Cardiac muscle cell (in vitro differentiated cells and primary cell): Measurements from ENCODE around the gene XYLT1. TPM values are rescaled to one million over a fixed set of nuclear protein-coding genes. Genes with fewer than 3 reads are reported as not detected.

ENCODE experiments used
- DNase-seq, 2 donors: peaks; one replicate each; pipeline versions ENCODE4 v3.0.0 to v3.0.0-alpha.2; 2010 to 2017; ENCODE audit warnings: low read depth in 1 of 2, low spot score in 1 of 2
- H3K27ac ChIP-seq: fragments of 200-600 bp; sonication (generic); 2 replicates; pipeline ENCODE4 v1.5.1; 2016
- H3K27me3 ChIP-seq: fragments of 200-600 bp; sonication (generic); 2 replicates; pipeline ENCODE4 v1.6.0; 2016; ENCODE audit warnings: control low read depth
- H3K36me3 ChIP-seq: fragments of 200-600 bp; sonication (generic); 2 replicates; pipeline ENCODE4 v1.5.1; 2016; ENCODE audit warnings: control low read depth
- H3K4me1 ChIP-seq: fragments of 200-600 bp; sonication (generic); 2 replicates; pipeline ENCODE4 v1.8.1; 2017; ENCODE audit warnings: low read depth, mild to moderate bottlenecking, mixed run types
- H3K4me3 ChIP-seq: fragments of 200-600 bp; sonication (generic); 2 replicates; pipeline ENCODE4 v1.5.1; 2016; ENCODE audit warnings: mild to moderate bottlenecking
- H3K9me3 ChIP-seq: fragments of 200-600 bp; sonication (generic); 2 replicates; pipeline ENCODE4 v1.5.1; 2017; ENCODE audit warnings: low read depth, mild to moderate bottlenecking, control low read depth
- CTCF ChIP-seq: IDR thresholded peaks from 2 replicates; pipeline ENCODE4 v1.5.1; 2012; ENCODE audit warnings: low read depth, mild to moderate bottlenecking, low read length
- polyA plus RNA-seq: library from polyadenylated mRNA; unstranded; fragments of >200 nt; fragmentation: Nextera tagmentation; extraction: Ambion mirVana; gene quantifications from 2 replicates; pipeline ENCODE4 v1.2.1, GENCODE V29; 2016
- total RNA-seq: library from RNA; depleted of rRNA; stranded (reverse); fragments of >200 nt; gene quantifications from 2 replicates; pipeline ENCODE4 v1.2.3, GENCODE V29; 2016

The XYLT1 gene
- total and polyA plus RNA-seq, 2 experiments from 2014 or later, result 3.1 to 7.2 TPM

- no peaks in the 10 kb centered on the region for H3K27me3 ChIP-seq
- H3K4me3 ChIP-seq, result no peak overlapping the region
- no peaks in the 10 kb centered on the region for H3K9me3 ChIP-seq
- TF ChIP-seq CTCF, result no peak
- peak overlapping the region; percentile 78 for H3K27ac ChIP-seq
- peaks cover 13% of the 10 kb centered on the region for H3K4me1 ChIP-seq
- no peak for DNase-seq
- no peaks in the 10 kb centered on the region for H3K36me3 ChIP-seq
These were observed 245.2 kb downstream of the XYLT1 start for GRCh38 chr16:17225541-17225940.

GRCh38 chr16:17224879-17225281 lies 245.9 kb downstream of the XYLT1 start:
- no peak for TF ChIP-seq CTCF
- H3K9me3 ChIP-seq, result no peaks in the 10 kb centered on the region
- H3K36me3 ChIP-seq, result no peaks in the 10 kb centered on the region
- peak in 1 of 2 donors; percentile 75 for DNase-seq
- peak overlapping the region; percentile 78 for H3K27ac ChIP-seq
- H3K4me1 ChIP-seq, result peaks cover 13% of the 10 kb centered on the region
- no peaks in the 10 kb centered on the region for H3K27me3 ChIP-seq
- H3K4me3 ChIP-seq, result no peak overlapping the region

GRCh38 chr16:17224350-17224749 lies 246.4 kb downstream of the XYLT1 start:
- Histone ChIP-seq H3K4me3 (no peak overlapping the region), H3K27me3 (no peaks in the 10 kb centered on the region), H3K9me3 (no peaks in the 10 kb centered on the region), H3K36me3 (no peaks in the 10 kb centered on the region), H3K27ac (peak overlapping the region; percentile 78), H3K4me1 (peaks cover 13% of the 10 kb centered on the region)
- TF ChIP-seq CTCF, result no peak
- no peak for DNase-seq

GRCh38 chr16:17223576-17223975 lies 247.2 kb downstream of the XYLT1 start:
- no peaks in the 10 kb centered on the region for H3K27me3 ChIP-seq
- no peak overlapping the region for H3K4me3 ChIP-seq
- no peak for DNase-seq
- no peak overlapping the region for H3K27ac ChIP-seq
- H3K36me3 ChIP-seq, result no peaks in the 10 kb centered on the region
- no peaks in the 10 kb centered on the region for H3K9me3 ChIP-seq
- H3K4me1 ChIP-seq, result peaks cover 13% of the 10 kb centered on the region
- no peak for TF ChIP-seq CTCF

- Histone ChIP-seq H3K9me3 (no peaks in the 10 kb centered on the region), H3K4me1 (peaks cover 13% of the 10 kb centered on the region), H3K27ac (no peak overlapping the region), H3K4me3 (no peak overlapping the region), H3K36me3 (no peaks in the 10 kb centered on the region), H3K27me3 (no peaks in the 10 kb centered on the region)
- TF ChIP-seq CTCF, result no peak
- DNase-seq, result peak in 1 of 2 donors; percentile 21
These were observed 247.8 kb downstream of the XYLT1 start for GRCh38 chr16:17222871-17223401.

- peaks cover 12% of the 10 kb centered on the region for H3K4me1 ChIP-seq
- no peaks in the 10 kb centered on the region for H3K9me3 ChIP-seq
- H3K27ac ChIP-seq, result no peak overlapping the region
- H3K27me3 ChIP-seq, result no peaks in the 10 kb centered on the region
- no peak overlapping the region for H3K4me3 ChIP-seq
- H3K36me3 ChIP-seq, result no peaks in the 10 kb centered on the region
- no peak for TF ChIP-seq CTCF
- DNase-seq, result no peak
These were observed 250.8 kb downstream of the XYLT1 start for GRCh38 chr16:17219991-17220390.
